ENCODE measurements around the gene OMA1.

The OMA1 gene

DNA sequence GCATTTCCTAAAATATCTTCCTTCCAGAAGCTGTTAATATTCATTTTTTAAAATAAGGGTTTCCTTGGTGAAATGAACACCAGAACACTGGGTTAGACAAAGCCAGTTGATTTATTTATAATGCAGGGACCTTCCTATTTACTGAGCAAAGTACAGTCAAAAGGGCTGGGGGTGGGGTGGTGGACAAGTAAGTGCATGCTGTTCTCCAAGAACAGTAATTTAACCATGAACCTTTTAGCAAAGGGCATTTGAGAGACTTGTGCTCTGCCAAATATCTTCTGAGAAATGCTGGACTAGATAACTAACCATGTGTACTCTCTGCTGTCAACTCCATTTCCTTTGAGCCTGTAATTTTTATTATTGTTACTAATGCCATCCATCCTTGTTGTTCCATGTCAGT lies 100.2 kb downstream of the OMA1 start:
- Mint-ChIP-seq H3K4me1 (no peaks in the 10 kb centered on the region), H3K9me3 (no peaks in the 10 kb centered on the region), H3K4me3 (no peak overlapping the region), H3K36me3 (ENCODE audit: low read depth) (no peaks in the 10 kb centered on the region), H3K27ac (no peak overlapping the region), H3K27me3 (no peaks in the 10 kb centered on the region)
- DNase-seq (no peak), ATAC-seq (no peak)

GRCh38 chr1:58443986-58444868 lies 102.3 kb downstream of the OMA1 start:
- Mint-ChIP-seq H3K27ac (no peak overlapping the region), H3K36me3 (ENCODE audit: low read depth) (no peaks in the 10 kb centered on the region), H3K9me3 (no peaks in the 10 kb centered on the region), H3K4me1 (no peaks in the 10 kb centered on the region), H3K27me3 (no peaks in the 10 kb centered on the region), H3K4me3 (no peak overlapping the region)
- ATAC-seq, result no peak
- DNase-seq, result no peak

- H3K27ac Mint-ChIP-seq, result no peak overlapping the region
These were observed 104.4 kb downstream of the OMA1 start for GRCh38 chr1:58442114-58442513.

DNA sequence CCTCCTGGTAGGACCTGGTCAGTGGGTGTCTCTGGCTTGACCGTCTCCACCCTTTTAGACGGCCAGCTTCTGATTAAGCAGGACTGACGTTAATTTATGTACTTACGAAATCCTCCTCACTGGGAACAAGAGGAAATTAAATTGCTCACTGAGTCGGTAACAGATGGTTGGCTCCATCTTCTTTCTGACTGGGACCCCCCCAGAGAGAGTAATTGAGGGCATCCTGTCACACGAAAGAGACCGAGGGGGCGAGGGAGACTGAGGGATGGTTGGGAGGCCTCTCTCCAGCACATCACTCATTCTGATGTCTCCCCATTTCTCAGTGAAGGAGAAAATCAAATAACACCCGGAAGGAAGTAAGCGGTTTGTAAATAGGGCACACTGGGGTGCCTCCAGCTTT lies 104.8 kb downstream of the OMA1 start:
- Mint-ChIP-seq H3K27ac (no peak overlapping the region), H3K4me1 (no peaks in the 10 kb centered on the region), H3K9me3 (no peaks in the 10 kb centered on the region), H3K27me3 (no peaks in the 10 kb centered on the region), H3K36me3 (ENCODE audit: low read depth) (no peaks in the 10 kb centered on the region), H3K4me3 (no peak overlapping the region)
- no peak for DNase-seq
- no peak for ATAC-seq

More at GRCh38 chr1:58442114-58442513, 104.4 kb downstream of the OMA1 start:
- DNase-seq, result no peak
- H3K4me1 Mint-ChIP-seq, result no peaks in the 10 kb centered on the region
- no peaks in the 10 kb centered on the region for H3K9me3 Mint-ChIP-seq
- no peaks in the 10 kb centered on the region for H3K27me3 Mint-ChIP-seq
- no peak overlapping the region for H3K4me3 Mint-ChIP-seq
- H3K36me3 Mint-ChIP-seq (ENCODE audit: low read depth), result no peaks in the 10 kb centered on the region
- no peak for ATAC-seq

GRCh38 chr1:58440696-58441095 lies 105.8 kb downstream of the OMA1 start:
- Mint-ChIP-seq H3K27me3 (no peaks in the 10 kb centered on the region), H3K9me3 (no peaks in the 10 kb centered on the region), H3K4me3 (no peak overlapping the region), H3K4me1 (no peaks in the 10 kb centered on the region), H3K27ac (no peak overlapping the region), H3K36me3 (ENCODE audit: low read depth) (no peaks in the 10 kb centered on the region)
- ATAC-seq (no peak), DNase-seq (no peak)

GRCh38 chr1:58439946-58440345 lies 106.6 kb downstream of the OMA1 start:
- no peaks in the 10 kb centered on the region for H3K4me1 Mint-ChIP-seq
- no peaks in the 10 kb centered on the region for H3K9me3 Mint-ChIP-seq
- no peak for DNase-seq
- no peak for ATAC-seq
- H3K4me3 Mint-ChIP-seq, result no peak overlapping the region
- H3K36me3 Mint-ChIP-seq (ENCODE audit: low read depth), result no peaks in the 10 kb centered on the region
- no peaks in the 10 kb centered on the region for H3K27me3 Mint-ChIP-seq
- H3K27ac Mint-ChIP-seq, result no peak overlapping the region

GRCh38 chr1:58438468-58438867 lies 108.1 kb downstream of the OMA1 start:
- Mint-ChIP-seq H3K36me3 (ENCODE audit: low read depth) (no peaks in the 10 kb centered on the region), H3K27ac (no peak overlapping the region), H3K9me3 (no peaks in the 10 kb centered on the region), H3K4me3 (no peak overlapping the region), H3K27me3 (no peaks in the 10 kb centered on the region), H3K4me1 (no peaks in the 10 kb centered on the region)
- DNase-seq, result no peak
- no peak for ATAC-seq

GRCh38 chr1:58437623-58438022 lies 108.9 kb downstream of the OMA1 start:
- ATAC-seq, result peak; percentile 15
- Mint-ChIP-seq H3K4me3 (no peak overlapping the region), H3K9me3 (no peaks in the 10 kb centered on the region), H3K27me3 (no peaks in the 10 kb centered on the region), H3K4me1 (no peaks in the 10 kb centered on the region), H3K36me3 (ENCODE audit: low read depth) (no peaks in the 10 kb centered on the region), H3K27ac (no peak overlapping the region)
- no peak for DNase-seq

- no peaks in the 10 kb centered on the region for H3K4me1 Mint-ChIP-seq
- H3K27me3 Mint-ChIP-seq, result no peaks in the 10 kb centered on the region
- H3K27ac Mint-ChIP-seq, result no peak overlapping the region
- DNase-seq, result no peak
- no peak for ATAC-seq
- H3K36me3 Mint-ChIP-seq (ENCODE audit: low read depth), result no peaks in the 10 kb centered on the region
- H3K9me3 Mint-ChIP-seq, result no peaks in the 10 kb centered on the region
- no peak overlapping the region for H3K4me3 Mint-ChIP-seq
These were observed 109.8 kb downstream of the OMA1 start for GRCh38 chr1:58436615-58437297.

DNA sequence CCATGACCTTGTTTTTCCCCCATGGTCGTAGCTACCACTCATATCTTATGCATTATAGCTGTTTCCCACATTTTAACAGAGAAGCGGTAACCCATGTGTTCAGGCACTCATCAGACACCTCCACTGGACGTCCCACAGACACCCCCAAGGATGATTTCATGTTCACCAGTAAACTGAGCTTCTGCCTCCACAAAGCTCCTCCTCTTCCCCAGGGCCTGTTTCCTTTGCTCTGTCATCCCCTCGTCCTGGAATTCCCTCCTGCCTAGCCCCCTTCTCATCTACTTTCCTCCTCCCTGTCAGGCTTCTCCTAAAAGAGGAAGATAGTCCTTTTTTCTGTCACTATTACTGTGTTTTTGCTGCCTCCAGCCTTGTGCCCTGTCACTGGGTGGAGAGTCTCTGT lies 111.2 kb downstream of the OMA1 start:
- H3K27ac Mint-ChIP-seq, result no peak overlapping the region
- no peaks in the 10 kb centered on the region for H3K36me3 Mint-ChIP-seq (ENCODE audit: low read depth)
- H3K9me3 Mint-ChIP-seq, result no peaks in the 10 kb centered on the region
- no peak overlapping the region for H3K4me3 Mint-ChIP-seq
- no peak for DNase-seq
- no peak for ATAC-seq
- no peaks in the 10 kb centered on the region for H3K27me3 Mint-ChIP-seq
- H3K4me1 Mint-ChIP-seq, result no peaks in the 10 kb centered on the region

DNA sequence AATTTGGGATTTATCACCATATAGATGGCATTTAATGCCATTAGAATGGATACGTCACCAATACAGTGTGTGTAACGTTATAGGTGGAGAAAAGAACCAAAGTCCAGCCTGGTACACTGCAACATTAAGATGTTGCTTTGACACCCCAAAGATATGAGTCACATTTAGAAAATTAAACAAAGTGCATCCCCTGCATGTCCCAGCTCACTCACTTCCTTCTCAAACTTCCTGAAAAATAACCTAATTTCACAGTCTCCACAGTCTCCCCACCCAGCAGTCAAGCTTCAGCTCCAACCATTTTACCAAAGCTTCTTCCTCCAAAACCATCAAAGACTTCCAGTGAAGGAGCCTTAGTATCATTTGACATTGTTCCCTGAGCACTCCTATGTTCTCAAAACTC lies 111.9 kb downstream of the OMA1 start:
- Mint-ChIP-seq H3K27me3 (no peaks in the 10 kb centered on the region), H3K4me1 (no peaks in the 10 kb centered on the region), H3K36me3 (ENCODE audit: low read depth) (no peaks in the 10 kb centered on the region), H3K9me3 (no peaks in the 10 kb centered on the region), H3K27ac (no peak overlapping the region), H3K4me3 (no peak overlapping the region)
- DNase-seq (no peak), ATAC-seq (no peak)

- DNase-seq (no peak), ATAC-seq (no peak)
- no peaks in the 10 kb centered on the region for H3K36me3 Mint-ChIP-seq (ENCODE audit: low read depth)
- H3K27ac Mint-ChIP-seq, result no peak overlapping the region
- no peaks in the 10 kb centered on the region for H3K27me3 Mint-ChIP-seq
- no peaks in the 10 kb centered on the region for H3K9me3 Mint-ChIP-seq
- H3K4me1 Mint-ChIP-seq, result no peaks in the 10 kb centered on the region
- H3K4me3 Mint-ChIP-seq, result no peak overlapping the region
These were observed 112.3 kb downstream of the OMA1 start for GRCh38 chr1:58434181-58434580.

- Mint-ChIP-seq H3K27me3 (no peaks in the 10 kb centered on the region), H3K4me3 (no peak overlapping the region), H3K9me3 (no peaks in the 10 kb centered on the region), H3K27ac (no peak overlapping the region), H3K4me1 (no peaks in the 10 kb centered on the region), H3K36me3 (ENCODE audit: low read depth) (no peaks in the 10 kb centered on the region)
- no peak for ATAC-seq
- no peak for DNase-seq
These were observed 113.5 kb downstream of the OMA1 start for GRCh38 chr1:58432851-58433668.

- no peak for ATAC-seq
- no peak overlapping the region for H3K27ac Mint-ChIP-seq
- no peaks in the 10 kb centered on the region for H3K4me1 Mint-ChIP-seq
- H3K4me3 Mint-ChIP-seq, result no peak overlapping the region
- DNase-seq, result no peak
- H3K9me3 Mint-ChIP-seq, result no peaks in the 10 kb centered on the region
- H3K27me3 Mint-ChIP-seq, result no peaks in the 10 kb centered on the region
- no peaks in the 10 kb centered on the region for H3K36me3 Mint-ChIP-seq (ENCODE audit: low read depth)
These were observed 114.5 kb downstream of the OMA1 start for GRCh38 chr1:58431901-58432620.
